ENCODE data around the gene ABCA7. TPM values are rescaled to one million over a fixed set of nuclear protein-coding genes. Genes with fewer than 3 reads are reported as not detected.

ABCA7 gene
- total and polyA plus RNA-seq, 2 of the 13 experiments (the other 11 are each of a cell fraction or from before 2014, with no cell fraction given): 4.4 to 32.4 TPM

DNA sequence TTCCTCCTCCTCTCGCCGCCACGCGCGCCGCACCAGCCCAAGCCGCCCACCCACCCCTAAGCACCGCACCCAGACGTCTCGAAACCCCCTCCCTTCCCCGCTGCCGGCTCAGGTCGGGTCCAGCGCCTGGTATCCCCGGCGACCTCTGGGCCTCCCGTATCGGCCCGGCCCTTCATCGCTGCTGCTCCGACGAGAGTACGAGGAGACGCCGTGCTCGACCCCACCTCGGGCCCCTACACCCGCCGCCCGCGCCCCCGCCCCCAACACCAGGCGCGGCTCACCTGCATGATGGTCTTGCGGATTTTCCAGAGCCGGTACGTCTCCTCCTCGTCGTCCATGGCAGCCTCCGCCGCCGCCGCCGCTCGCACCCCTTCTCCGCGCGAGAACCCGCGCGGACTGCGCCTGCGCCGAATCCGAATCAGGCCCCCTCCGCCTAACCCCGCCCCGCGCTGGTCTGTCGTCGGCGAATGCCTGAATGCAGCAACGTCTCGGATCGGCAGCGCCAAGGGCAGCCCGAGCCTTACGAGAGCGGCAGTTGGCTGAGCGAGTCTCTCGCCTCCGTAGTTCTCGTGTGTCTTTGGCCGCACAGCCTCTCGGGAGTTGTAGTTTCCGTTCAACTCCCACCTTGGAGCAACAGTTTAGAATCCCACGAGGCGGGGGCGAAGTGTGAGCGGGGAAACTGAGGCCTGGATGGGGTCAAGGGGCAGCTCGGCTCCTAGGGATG lies 55.2 kb downstream of the ABCA7 start, which contains the start of gene POLR2E (continued):
- no peak for TF ChIP-seq ZNF180 (CRISPR knock-in tag; IDR thresholded peaks at IDR 0.05; ENCODE audit: borderline replicate concordance, low read depth)
- no peak for TF ChIP-seq STAT5B (CRISPR knock-in tag; IDR thresholded peaks at IDR 0.05)
- TF ChIP-seq ZFP62 (CRISPR knock-in tag; IDR thresholded peaks at IDR 0.05): no peak
- TF ChIP-seq MEIS2 (CRISPR knock-in tag; IDR thresholded peaks at IDR 0.05): peak; percentile 49; the same call in 1 of the 2 replicates
- 0 out of 2 replicates have a peak, but pooled peaks have one; percentile 14 for TF ChIP-seq NCOA2 (CRISPR knock-in tag; IDR thresholded peaks at IDR 0.05)
- TF ChIP-seq, protein P1, sequence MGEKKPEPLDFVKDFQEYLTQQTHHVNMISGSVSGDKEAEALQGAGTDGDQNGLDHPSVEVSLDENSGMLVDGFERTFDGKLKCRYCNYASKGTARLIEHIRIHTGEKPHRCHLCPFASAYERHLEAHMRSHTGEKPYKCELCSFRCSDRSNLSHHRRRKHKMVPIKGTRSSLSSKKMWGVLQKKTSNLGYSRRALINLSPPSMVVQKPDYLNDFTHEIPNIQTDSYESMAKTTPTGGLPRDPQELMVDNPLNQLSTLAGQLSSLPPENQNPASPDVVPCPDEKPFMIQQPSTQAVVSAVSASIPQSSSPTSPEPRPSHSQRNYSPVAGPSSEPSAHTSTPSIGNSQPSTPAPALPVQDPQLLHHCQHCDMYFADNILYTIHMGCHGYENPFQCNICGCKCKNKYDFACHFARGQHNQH (CRISPR knock-in tag; IDR thresholded peaks at IDR 0.05): peak; percentile 82
- TF ChIP-seq PHF21A (CRISPR knock-in tag; IDR thresholded peaks at IDR 0.05): no peak
- TF ChIP-seq ZKSCAN1 (IDR thresholded peaks at IDR 0.05; ENCODE audit: low read length): no peak
- TF ChIP-seq SRSF4 (IDR thresholded peaks at IDR 0.05; ENCODE audit: low read depth, low read length, poor library complexity, severe bottlenecking): no peak
- TF ChIP-seq ZFP41 (CRISPR knock-in tag; IDR thresholded peaks at IDR 0.05; ENCODE audit: borderline replicate concordance): no peak
- TF ChIP-seq, protein P2, sequence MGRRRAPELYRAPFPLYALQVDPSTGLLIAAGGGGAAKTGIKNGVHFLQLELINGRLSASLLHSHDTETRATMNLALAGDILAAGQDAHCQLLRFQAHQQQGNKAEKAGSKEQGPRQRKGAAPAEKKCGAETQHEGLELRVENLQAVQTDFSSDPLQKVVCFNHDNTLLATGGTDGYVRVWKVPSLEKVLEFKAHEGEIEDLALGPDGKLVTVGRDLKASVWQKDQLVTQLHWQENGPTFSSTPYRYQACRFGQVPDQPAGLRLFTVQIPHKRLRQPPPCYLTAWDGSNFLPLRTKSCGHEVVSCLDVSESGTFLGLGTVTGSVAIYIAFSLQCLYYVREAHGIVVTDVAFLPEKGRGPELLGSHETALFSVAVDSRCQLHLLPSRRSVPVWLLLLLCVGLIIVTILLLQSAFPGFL (CRISPR knock-in tag; IDR thresholded peaks at IDR 0.05): no peak
- TF ChIP-seq ZNF260 (CRISPR knock-in tag; IDR thresholded peaks at IDR 0.05; ENCODE audit: borderline replicate concordance, low read depth): no peak
- TF ChIP-seq ZNF570 (CRISPR knock-in tag; IDR thresholded peaks at IDR 0.05; ENCODE audit: borderline replicate concordance): no peak
- TF ChIP-seq ZNF207 (IDR thresholded peaks at IDR 0.05; ENCODE audit: borderline replicate concordance): no peak
- TF ChIP-seq, protein P3, sequence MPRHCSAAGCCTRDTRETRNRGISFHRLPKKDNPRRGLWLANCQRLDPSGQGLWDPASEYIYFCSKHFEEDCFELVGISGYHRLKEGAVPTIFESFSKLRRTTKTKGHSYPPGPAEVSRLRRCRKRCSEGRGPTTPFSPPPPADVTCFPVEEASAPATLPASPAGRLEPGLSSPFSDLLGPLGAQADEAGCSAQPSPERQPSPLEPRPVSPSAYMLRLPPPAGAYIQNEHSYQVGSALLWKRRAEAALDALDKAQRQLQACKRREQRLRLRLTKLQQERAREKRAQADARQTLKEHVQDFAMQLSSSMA (CRISPR knock-in tag; IDR thresholded peaks at IDR 0.05): no peak
- peak; percentile 80; the same call in 1 of the 2 replicates for TF ChIP-seq TARDBP (CRISPR knock-in tag; IDR thresholded peaks at IDR 0.05)
- TF ChIP-seq ZNF263 (CRISPR knock-in tag; IDR thresholded peaks at IDR 0.05): no peak
- TF ChIP-seq NFRKB (IDR thresholded peaks at IDR 0.05): no peak
- no peak for TF ChIP-seq HMGA1 (CRISPR knock-in tag; conservative IDR thresholded peaks at IDR 0.05)
- peak; percentile 96 for TF ChIP-seq CHD2 (IDR thresholded peaks at IDR 0.05; ENCODE audit: low read depth, low read length)
- TF ChIP-seq ZNF275 (CRISPR knock-in tag; IDR thresholded peaks at IDR 0.05; ENCODE audit: borderline replicate concordance): no peak
- TF ChIP-seq ZNF549 (CRISPR knock-in tag; IDR thresholded peaks at IDR 0.05): no peak
- peak; percentile 38; the same call in 1 of the 2 replicates for TF ChIP-seq MAZ (IDR thresholded peaks at IDR 0.05; ENCODE audit: borderline replicate concordance, low read depth, low read length)
- peak; percentile 77 for TF ChIP-seq MAZ (CRISPR knock-in tag; IDR thresholded peaks at IDR 0.05; ENCODE audit: low read depth)
- peak; percentile 29; the same call in 1 of the 2 replicates for TF ChIP-seq ZFP90 (CRISPR knock-in tag; IDR thresholded peaks at IDR 0.05; ENCODE audit: borderline replicate concordance)
- TF ChIP-seq GFI1 (CRISPR knock-in tag; IDR thresholded peaks at IDR 0.05; ENCODE audit: borderline replicate concordance): peak; percentile 47; the same call in 1 of the 2 replicates
- no peak for TF ChIP-seq ZNF850 (CRISPR knock-in tag; conservative IDR thresholded peaks at IDR 0.05)
- TF ChIP-seq ZNF367 (CRISPR knock-in tag; IDR thresholded peaks at IDR 0.05; ENCODE audit: borderline replicate concordance): no peak

All from HepG2 (cell line).